HG02885 (cell line): Measurements from ENCODE around the gene POLD4.
"Not testable (repeated sequence)": the region's sequence is repeated elsewhere in the genome, so short reads cannot be mapped to it uniquely, and the experiment has no call there.

Experiments
- ATAC-seq: cut with Tn5 transposase; IDR thresholded peaks from one replicate; pipeline ENCODE4 v1.9.1; 2021; ENCODE audit warnings: mild to moderate bottlenecking; ENCODE audit not compliant: unreplicated experiment, poor library complexity

Gene POLD4

DNA sequence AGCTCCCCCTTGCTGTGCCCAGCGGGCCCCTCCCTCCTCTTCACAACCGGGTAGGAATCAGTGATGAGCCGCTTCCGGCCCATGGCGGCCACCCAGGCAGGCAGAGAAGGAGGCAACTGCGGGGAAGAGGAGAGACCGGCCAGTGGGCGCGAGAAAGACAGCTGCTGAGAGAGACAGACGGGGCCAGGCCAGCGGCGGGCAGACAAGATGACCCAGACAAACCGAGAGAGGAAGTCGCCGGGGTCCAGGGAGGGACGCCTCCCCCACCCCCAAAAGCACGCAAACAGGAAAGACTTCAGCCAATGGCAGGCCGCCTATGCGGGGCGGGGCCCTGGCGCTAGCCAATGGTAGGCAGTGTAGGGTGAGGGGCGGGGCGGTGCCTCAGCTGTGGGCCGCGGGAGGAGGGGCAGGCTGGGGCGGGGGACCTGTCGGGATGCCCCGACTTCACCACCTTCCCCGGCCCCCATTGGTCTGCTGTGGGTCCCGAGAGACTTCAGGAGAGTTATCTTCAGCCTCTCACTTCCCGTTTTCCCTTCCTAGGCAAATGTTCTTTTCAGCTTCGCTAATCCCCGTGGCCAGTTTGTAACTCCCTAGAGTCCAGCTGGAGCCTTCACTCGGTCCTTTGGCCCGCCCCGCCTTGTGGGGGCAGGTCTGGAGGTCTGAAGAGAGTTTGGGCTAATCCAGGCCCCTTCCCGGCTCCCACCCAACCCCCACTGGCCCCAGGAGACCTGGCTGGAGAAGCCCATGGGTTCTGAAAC, at the start of gene POLD4:
Gene POLD4, minus strand, starts transcription at position 230 of the 758 bp plus-strand sequence. Its CDS starts 147 bp downstream, at position 83.
- ATAC-seq = peak; percentile 83

DNA sequence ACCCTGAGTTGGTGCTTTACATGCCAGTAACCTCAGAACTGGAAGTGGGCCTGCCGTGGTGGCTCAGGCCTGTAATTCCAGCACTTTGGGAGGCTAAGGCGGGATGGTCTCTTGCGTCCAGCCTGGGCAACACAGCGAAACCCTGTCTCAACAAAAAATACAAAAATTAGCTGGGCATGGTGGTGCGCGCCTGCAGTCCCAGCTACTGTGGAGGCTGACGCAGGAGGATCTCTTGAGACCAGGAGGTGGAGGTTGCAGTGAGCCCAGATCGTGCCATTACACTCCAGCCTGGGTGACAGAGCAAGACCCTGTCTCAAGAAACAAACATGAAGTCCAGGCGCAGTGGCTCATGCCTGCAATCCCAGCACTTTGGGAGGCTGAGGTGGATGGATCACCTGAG, 49.7 kb upstream of the POLD4 start:
- ATAC-seq = not testable (repeated sequence)

DNA sequence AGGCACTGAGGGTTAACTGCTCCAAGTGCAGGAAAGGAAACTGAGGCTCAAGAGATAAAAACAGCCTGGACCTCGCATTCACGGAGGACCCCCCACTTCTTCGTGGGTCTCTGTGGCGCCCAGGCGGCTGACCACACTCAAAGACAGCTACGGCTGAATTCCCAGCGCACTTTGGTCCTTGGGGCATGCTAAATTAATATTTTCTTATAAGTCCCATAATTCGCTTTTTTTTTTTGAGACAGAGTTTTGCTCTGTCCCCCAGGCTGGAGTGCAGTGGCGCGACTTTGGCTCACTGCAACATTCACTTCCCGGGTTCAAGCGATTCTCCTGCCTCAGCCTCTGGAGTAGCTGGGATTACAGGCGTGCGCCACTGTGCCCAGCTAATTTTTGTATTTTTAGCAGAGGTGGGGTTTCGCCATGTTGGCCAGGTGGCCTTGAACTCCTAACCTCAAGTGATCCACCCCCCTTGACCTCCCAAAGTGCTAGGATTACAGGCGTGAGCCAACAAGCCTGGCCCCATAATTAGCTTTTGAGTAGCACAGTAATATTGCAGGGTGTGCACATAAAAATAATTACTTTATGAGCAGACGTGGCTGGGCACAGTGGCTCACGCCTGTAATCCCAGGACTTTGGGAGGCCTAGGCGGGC, 49.0 kb upstream of the POLD4 start:
- not testable (repeated sequence) for ATAC-seq

DNA sequence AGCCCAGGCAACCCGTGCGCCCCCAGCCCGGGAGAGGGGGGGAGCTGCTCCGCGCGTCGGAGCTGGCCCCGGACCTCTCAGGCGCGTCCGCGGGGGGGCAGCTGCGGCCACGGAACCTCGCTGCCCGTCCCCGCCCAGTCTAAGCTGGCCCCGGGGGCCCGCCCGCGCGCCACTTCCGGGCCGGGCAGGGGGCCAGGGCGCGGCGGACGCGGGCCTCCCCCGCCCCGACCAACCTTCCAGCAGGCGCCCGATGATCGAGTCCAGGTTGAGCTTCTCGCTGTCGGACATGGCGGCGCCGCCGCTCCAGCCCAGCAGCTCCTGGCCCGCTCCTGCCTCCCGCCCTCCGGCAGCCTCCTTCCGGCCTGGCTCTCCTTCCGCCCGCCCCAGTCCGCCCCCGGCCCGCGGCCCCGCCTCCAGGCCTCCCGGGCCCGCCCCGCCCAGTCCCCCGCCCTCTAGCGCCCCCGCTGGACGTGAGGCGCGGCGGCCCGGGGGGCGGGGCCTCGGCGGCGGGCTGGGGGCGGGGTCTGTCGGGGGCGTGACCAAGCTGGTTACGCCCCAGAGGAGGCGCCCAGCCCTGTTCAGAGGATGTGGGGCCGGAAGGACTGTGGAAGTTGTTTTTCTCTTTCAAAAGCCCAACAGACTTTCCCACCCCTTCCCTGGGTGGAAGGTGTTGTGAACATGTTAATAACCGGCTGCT, 48.3 kb upstream of the POLD4 start, which contains the start of gene PPP1CA:
Gene PPP1CA, minus strand, starts transcription at position 364 of the 697 bp plus-strand sequence. Its CDS starts 76 bp downstream, at position 288.
- peak; percentile 74 for ATAC-seq

DNA sequence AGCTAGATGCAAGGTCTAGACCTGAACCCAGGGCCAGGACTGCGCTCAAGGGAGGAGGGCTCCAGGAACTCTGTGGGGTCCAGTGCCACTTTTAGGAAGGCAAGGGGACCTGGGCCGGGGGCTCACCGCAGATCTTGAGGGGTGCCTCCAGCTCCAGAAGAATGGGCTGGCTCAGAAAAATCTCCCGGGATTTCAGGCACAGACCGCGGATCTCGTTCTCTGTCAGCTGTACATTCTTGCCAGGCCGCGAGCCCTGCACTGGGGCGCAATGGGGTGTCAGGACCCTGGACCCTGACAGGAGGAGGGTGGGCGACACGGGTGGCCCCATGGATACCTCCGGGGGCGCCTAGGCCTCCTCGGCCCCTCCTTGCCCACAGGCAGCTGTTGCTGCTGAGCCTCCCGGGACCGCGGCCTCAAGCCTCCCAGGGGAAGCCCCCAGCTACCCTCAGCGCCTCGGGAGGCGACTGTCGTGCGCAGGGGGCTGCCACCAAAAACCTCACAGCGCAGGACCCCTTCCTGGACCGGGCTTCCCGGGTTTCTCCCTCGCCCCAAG, 47.7 kb upstream of the POLD4 start:
- ATAC-seq = peak; percentile 3

DNA sequence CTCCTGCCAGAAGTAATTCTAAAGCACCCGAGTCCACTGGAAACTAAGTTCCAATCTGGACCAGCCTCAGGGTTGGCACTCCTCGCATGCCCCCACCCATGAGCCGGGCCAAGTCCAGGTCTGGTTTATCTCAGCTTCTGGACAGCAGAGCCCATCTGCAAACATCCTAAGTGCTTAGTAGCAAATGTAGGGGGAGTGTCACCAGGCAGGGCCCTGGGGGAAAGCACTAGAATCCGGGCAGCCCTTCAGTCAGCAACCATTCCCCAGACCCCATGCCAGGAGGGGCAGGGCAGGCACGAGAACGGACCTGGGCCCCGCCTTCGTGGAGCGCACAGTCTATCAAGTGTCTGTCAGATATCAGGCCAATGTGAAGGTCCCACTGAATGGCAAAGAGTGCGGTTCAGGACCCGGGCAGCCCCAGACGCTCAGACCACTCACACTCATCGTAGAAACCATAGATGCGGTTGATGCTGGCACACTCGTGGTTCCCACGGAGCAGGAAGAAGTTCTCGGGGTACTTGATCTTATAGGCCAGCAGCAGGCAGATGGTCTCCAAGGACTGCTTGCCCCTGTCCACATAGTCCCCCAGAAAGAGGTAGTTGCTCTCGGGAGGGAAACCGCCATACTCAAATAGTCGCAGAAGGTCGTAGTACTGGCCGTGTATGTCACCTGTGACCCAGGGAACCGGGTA, 47.0 kb upstream of the POLD4 start:
- no peak for ATAC-seq

DNA sequence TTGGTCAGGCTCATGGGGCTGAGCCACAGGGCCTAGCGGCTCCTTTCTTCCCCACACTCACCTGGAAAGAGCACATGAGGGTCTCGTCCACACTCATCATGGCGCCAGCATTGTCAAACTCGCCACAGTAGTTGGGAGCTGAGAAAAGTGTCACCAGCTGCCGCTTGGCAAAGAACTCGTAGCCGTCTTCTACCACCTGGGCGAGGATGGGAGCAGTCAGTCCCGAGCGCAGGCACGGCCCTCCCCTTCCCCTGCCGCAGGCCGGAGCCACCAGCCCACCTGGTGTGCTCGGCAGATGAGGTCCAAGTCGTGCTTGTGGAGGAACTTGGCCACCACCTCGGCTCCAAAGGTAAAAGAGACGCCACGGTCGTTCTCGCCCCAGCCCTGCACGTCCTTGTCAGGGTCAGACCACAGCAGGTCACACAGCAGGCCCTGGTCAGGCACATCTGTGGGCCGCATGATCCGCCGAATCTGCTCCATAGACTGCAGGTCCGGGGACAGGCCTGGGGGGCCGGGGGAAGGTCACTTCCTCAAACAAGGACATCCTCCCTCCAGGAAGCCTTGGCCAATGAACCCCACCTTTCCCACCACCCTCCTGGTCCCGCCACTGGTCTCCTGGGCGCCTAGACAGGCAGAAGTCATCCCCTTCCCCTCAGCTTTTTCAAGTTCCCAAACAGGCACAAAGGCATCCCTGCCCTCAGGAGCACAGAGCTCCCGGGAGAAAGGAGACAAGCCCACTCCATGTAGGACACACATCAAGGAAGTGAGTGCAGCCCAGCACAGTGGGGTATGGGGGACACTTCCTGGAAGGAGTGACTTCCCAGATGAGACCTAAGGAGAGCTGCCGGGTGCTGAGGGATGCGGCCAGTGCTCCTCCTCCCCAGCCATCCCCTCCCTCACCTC, 45.6 kb upstream of the POLD4 start:
- no peak for ATAC-seq

DNA sequence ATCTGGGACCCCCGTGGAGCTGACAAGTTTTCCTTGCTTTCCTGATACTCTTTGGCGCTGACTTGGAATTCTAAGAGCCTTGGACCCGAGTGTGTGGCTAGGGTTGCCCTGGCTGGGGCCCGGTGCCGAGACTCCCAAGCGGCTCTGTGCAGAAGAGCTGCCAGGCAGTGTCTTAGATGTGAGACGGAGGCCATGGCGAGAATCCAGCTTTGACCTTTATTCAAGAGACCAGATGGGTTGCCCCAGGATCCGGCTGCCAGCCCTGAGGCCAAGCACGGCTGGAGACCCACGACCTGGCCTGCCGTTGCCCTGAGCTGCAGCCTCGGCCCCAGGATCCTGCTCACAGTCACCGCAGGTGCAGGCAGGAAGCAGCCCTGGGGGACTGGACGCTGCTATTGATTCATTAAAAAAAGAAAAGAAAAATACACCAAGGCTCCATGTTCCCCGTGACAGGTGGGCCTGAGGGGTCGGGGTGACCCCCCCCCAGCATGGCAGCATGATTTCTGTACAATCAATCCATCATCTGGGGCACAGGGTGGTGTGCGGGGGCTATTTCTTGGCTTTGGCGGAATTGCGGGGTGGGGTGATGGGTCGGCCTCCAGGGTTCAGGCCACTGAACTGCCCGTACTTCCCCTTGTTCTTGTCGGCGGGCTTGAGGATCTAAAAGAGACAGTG, 44.8 kb upstream of the POLD4 start:
- ATAC-seq = no peak

DNA sequence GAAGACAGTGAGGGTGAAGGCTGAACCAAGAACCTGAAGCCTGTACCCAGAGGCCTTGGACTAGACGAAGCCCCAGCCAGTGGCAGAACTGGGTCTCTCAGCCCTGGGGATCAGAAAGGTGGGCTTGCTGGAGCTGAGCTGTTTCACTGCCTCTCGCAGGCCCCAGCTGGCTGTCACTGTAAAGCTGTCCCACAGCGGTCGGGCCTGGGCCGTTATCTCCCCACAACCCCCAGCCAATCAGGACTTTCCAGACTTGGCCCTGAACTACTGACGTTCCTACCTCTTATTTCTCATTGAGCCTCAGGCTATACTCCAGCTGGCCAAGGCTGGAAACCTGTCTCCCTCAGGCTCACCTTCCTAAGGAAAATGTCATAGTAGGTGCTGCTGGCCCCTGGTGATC, 44.2 kb upstream of the POLD4 start:
- no peak for ATAC-seq

DNA sequence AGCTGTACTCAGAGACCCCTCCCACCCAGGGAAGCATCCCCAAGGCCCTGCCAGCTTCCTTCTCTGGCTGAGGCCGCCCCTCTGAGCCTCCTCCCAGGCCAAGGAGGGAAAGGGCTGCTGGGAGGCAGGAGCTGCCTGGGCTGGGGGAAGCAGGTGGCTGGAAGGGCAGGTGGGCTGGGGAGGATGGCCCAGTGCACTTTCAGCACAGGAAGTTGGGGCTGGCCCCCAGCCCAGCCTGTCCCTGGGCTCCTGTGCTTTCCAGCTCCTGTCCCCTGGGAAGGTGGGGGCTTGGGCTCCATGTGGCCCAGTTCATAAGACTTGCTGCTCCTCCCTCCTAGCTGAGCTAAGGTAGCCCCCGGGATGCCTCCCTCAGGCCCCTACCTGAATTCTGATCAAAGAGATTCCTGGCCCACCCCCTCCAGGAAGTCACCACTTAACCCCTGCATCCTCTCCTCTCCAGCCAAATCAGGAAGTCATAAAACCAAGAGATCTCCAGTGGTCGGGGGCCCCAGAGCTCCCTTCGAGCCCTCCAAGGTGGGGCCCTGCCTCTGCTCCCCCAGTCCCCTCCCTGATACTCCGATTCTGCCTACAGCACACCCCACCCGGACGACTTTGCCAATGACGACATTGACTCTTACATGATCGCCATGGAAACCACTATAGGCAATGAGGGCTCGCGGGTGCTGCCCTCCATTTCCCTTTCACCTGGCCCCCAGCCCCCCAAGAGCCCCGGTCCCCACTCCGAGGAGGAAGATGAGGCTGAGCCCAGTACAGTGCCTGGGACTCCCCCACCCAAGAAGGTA, 43.4 kb upstream of the POLD4 start:
- ATAC-seq = no peak

DNA sequence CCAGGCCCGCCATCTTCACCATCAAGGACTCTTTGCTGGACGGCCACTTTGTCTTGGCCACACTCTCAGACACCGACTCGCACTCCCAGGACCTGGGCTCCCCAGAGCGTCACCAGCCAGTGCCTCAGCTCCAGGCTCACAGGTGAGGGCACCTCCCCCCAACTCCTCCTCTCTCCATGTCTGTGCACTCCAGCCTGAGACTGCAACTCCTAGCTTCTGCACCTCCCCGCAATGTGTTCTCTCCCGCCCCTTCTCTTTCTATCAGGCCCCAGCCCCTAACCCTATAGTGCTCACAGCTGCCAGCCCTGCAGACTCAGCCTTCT, 42.9 kb upstream of the POLD4 start:
- ATAC-seq = no peak

DNA sequence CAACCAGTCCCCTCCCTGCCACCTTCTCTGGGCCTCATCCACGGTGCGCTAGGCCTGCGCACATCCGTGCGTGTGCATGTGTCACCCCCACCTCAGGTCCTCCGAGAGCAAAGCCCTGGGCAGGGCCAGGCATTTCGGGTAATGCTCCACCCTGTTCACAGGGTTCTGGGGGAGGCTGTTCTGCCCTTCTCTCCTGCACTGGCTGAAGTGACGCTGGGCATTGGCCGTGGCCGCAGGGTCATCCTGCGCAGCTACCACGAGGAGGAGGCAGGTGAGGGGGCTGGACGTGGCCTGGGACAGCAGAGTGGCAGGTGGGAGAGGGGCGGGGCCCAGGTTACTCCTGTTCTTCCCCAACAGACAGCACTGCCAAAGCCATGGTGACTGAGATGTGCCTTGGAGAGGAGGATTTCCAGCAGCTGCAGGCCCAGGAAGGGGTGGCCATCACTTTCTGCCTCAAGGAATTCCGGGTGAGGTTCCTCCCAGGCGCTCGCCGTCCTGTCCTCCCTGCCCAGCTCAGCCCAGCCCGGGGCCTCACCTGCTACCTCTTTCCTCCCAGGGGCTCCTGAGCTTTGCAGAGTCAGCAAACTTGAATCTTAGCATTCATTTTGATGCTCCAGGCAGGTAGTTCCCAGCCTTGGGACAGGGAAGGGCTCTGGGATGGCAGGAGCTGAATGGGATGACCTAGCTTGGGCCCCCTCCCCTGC, 42.4 kb upstream of the POLD4 start:
- ATAC-seq = no peak

DNA sequence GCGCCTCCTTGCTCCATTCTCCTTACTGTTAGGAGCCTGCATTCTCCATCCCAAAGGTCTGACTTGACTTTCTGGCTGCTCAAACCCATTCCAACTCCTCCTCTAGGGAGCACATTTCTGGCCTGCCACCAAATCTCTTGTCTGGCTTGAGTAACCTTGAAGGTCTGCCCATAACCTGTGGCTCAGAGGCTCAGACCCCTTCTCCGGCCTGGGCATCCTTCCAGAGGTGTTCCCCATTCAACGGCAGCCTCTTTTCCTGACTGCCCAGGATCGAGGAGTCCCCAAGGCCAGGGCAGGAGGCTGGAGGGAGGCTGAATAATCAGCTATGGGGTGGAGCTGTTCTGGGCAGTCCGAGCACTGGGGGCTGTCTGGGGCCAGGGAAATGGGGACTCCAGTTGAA, 40.6 kb upstream of the POLD4 start:
- no peak for ATAC-seq

DNA sequence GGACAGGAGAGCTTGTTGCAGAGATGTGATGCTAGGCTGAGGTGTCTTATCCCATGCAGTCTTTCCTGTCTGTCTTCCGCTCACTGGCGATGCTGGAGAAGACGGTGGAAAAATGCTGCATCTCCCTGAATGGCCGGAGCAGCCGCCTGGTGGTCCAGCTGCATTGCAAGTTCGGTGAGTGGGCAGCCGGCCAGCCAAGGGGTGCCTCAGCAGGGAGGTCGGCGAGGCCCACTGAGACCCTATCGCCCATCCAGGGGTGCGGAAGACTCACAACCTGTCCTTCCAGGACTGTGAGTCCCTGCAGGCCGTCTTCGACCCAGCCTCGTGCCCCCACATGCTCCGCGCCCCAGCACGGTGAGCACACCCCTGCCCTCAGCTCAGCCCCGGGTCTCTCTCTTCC, 40.1 kb upstream of the POLD4 start:
- ATAC-seq = no peak

DNA sequence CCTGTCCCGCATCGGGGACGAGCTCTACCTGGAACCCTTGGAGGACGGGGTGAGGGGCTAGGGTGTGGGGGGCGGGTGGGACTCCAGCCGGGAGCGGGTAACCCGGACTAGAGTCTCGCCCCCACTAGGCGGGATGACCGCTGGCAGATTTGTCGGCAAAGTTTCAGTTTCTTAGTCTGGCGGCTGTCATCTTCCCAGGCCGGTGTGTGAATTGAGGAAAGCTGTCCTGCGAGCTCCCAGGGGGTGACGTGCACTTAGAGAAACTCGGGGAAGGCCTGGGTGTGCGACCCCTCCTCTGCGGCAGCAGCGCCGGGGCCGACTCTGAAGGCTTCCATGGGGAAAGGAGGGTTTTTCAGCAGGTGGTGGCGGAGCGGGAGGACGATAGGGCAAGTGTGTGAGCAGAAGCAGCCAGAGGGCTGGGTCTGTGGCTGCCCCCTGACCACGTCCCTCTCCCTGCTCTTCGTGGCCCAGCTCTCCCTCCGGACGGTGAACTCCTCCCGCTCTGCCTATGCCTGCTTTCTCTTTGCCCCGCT, 38.9 kb upstream of the POLD4 start:
- no peak for ATAC-seq

DNA sequence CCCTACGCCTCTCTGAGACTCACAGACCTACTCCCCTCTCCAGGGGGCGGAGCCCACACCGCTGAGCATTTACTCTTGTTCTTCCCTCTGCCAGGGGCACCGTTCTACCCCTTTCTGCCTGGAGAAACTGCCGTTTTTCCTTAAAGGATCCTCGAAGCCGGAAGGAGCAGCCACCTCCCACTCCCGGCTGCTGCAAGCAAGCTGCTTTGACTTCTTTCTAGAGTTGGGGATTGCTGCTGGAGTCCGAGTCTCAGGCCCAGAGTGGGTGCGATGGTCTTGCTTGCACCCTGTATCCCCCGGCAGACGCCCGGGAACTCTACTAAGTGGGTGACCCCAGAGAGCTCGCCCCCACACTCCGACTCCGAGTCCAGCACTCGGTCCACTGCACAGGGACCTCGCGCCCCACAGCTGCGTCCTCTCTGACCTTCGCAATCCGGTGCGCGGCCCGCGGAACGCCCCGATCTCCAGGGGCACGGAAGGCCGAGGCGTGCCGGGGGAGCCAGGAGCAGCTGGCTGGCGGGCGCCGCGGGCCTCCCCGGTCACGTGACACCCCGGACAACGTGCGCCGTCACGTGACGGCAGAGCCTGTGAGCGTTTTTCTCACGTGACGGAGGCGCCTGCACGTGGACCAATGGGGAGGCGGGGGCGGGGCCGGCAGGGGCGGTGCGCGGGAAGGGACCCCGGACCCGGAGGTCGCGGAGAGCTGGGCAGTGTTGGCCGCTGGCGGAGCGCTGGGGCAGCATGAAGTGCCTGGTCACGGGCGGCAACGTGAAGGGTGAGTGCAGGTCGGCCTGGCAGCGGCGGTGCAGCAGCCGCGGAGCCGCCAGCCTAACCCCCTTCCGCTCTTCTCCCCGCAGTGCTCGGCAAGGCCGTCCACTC, 38.2 kb upstream of the POLD4 start, which contains the start of gene RAD9A:
Gene RAD9A, plus strand, starts transcription at position 683 of the 879 bp plus-strand sequence. Its CDS starts 59 bp downstream, at position 742.
- ATAC-seq = peak; percentile 79
